ENCODE measurements around the gene RNLS. TPM values are rescaled to one million over a fixed set of nuclear protein-coding genes. Genes with fewer than 3 reads are reported as not detected.

RNLS gene
- total RNA-seq, 1 donor from 2014 or later, result 0.19 TPM

- DNase-seq (ENCODE audit: low read depth), result no peak
Measured at GRCh38 chr10:88347597-88348304, 235.4 kb downstream of the RNLS start.

GRCh38 chr10:88347022-88347421 is 236.1 kb downstream of the RNLS start:
- DNase-seq (ENCODE audit: low read depth), result no peak

GRCh38 chr10:88346144-88346977 is 236.8 kb downstream of the RNLS start:
- DNase-seq (ENCODE audit: low read depth), result no peak

- no peak for DNase-seq (ENCODE audit: low read depth)
Measured at GRCh38 chr10:88343761-88344484, 239.2 kb downstream of the RNLS start.

- DNase-seq (ENCODE audit: low read depth), result peak; percentile 79
Measured at GRCh38 chr10:88342733-88343310, 240.3 kb downstream of the RNLS start.

GRCh38 chr10:88337134-88337533 is 246.0 kb downstream of the RNLS start:
- no peak for DNase-seq (ENCODE audit: low read depth)

GRCh38 chr10:88336334-88336733 is 246.8 kb downstream of the RNLS start:
- no peak for DNase-seq (ENCODE audit: low read depth)

- DNase-seq (ENCODE audit: low read depth), result no peak
Measured at GRCh38 chr10:88333248-88333630, 249.9 kb downstream of the RNLS start.

GRCh38 chr10:88332503-88333247 is 250.4 kb downstream of the RNLS start:
- DNase-seq (ENCODE audit: low read depth), result no peak

GRCh38 chr10:88330174-88330573 is 252.9 kb downstream of the RNLS start:
- peak; percentile 24 for DNase-seq (ENCODE audit: low read depth)

- DNase-seq (ENCODE audit: low read depth), result no peak
Measured at GRCh38 chr10:88322324-88323063, 260.6 kb downstream of the RNLS start.

- no peak for DNase-seq (ENCODE audit: low read depth)
Measured at GRCh38 chr10:88319960-88320517, 263.1 kb downstream of the RNLS start.

GRCh38 chr10:88318803-88319202 is 264.3 kb downstream of the RNLS start:
- peak; percentile 16 for DNase-seq (ENCODE audit: low read depth)

GRCh38 chr10:88317099-88317498 is 266.0 kb downstream of the RNLS start:
- DNase-seq (ENCODE audit: low read depth), result no peak

GRCh38 chr10:88316292-88316861 is 266.7 kb downstream of the RNLS start:
- DNase-seq (ENCODE audit: low read depth), result no peak

- no peak for DNase-seq (ENCODE audit: low read depth)
Measured at GRCh38 chr10:88315755-88316154, 267.4 kb downstream of the RNLS start.

GRCh38 chr10:88314362-88314761 is 268.8 kb downstream of the RNLS start:
- no peak for DNase-seq (ENCODE audit: low read depth)

- no peak for DNase-seq (ENCODE audit: low read depth)
Measured at GRCh38 chr10:88313878-88314277, 269.2 kb downstream of the RNLS start.

- DNase-seq (ENCODE audit: low read depth), result no peak
Measured at GRCh38 chr10:88312855-88313254, 270.3 kb downstream of the RNLS start.

All from myocyte (in vitro differentiated cells).